SJSA1 (cell line): Measurements from ENCODE around the gene RREB1. TPM values are rescaled to one million over a fixed set of nuclear protein-coding genes. Genes with fewer than 3 reads are reported as not detected.
A peak's percentile ranks its signal among the peaks of the same experiment; 100 is the strongest.
"Not testable (repeated sequence)": the region's sequence is repeated elsewhere in the genome, so short reads cannot be mapped to it uniquely, and the experiment has no call there.

Experiments
- DNase-seq, 2 experiments: peaks; one replicate each; pipeline ENCODE4 v3.0.0-alpha.2; 2015 to 2020; ENCODE audit warnings: low spot score in 2 of 2, low read depth in 1 of 2
- H3K27ac ChIP-seq: fragments of 250-450 bp; sonication (Bioruptor Pico); 2 replicates; pipeline ENCODE4 v1.5.1; 2020; ENCODE audit warnings: mild to moderate bottlenecking, moderate library complexity
- H3K27me3 ChIP-seq: fragments of 250-450 bp; sonication (Bioruptor Pico); replicated peaks from 2 replicates; pipeline ENCODE4 v1.5.1; 2020; ENCODE audit warnings: mild to moderate bottlenecking, moderate library complexity
- H3K36me3 ChIP-seq: fragments of 250-450 bp; sonication (Bioruptor Pico); 2 replicates; pipeline ENCODE4 v1.5.1; 2020; ENCODE audit warnings: mild to moderate bottlenecking
- H3K4me1 ChIP-seq: fragments of 250-450 bp; sonication (Bioruptor Pico); replicated peaks from 2 replicates; pipeline ENCODE4 v1.6.1; 2021; ENCODE audit warnings: mild to moderate bottlenecking
- H3K4me3 ChIP-seq: fragments of 250-450 bp; sonication (Bioruptor Pico); 2 replicates; pipeline ENCODE4 v1.5.1; 2020; ENCODE audit warnings: mild to moderate bottlenecking
- H3K9me3 ChIP-seq: fragments of 250-450 bp; sonication (Bioruptor Pico); replicated peaks from 2 replicates; pipeline ENCODE4 v1.5.1; 2020; ENCODE audit warnings: mild to moderate bottlenecking
- total RNA-seq: library from RNA; depleted of rRNA; stranded (reverse); fragments of >200 nt; shearing (Covaris generic); gene quantifications from 2 replicates; pipeline ENCODE4 v1.2.3, GENCODE V29; 2014

RREB1 gene
- total RNA-seq, 1 experiment from 2014 or later: 16.9 TPM

- Histone ChIP-seq H3K27ac (no peak overlapping the region), H3K36me3 (no peaks in the 10 kb centered on the region), H3K27me3 (no peaks in the 10 kb centered on the region), H3K4me1 (no peaks in the 10 kb centered on the region), H3K4me3 (no peak overlapping the region), H3K9me3 (no peaks in the 10 kb centered on the region)
- peak in 1 of 2 experiments; percentile 35 for DNase-seq
Measured at GRCh38 chr6:7273709-7274108, 165.9 kb downstream of the RREB1 start.

GRCh38 chr6:7274525-7274924 is 166.8 kb downstream of the RREB1 start:
- H3K27ac ChIP-seq, H3K36me3 ChIP-seq, H3K9me3 ChIP-seq, H3K4me1 ChIP-seq, H3K27me3 ChIP-seq, DNase-seq, H3K4me3 ChIP-seq: not testable (repeated sequence)

DNA sequence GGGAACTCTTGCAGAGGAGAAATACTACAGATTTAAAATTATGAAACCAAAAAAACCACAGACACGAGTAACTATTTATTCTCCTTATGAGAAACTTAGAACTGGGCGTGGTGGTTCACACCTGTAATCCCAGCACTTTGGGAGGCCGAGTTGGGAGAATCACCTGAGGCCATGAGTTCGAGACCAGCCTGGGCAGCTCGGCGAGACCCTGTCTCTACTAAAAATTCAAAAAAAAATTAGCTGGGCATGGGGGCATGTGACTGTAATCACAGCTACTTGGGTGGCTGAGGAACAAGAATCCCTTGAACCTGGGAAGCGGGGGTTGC is 168.4 kb downstream of the RREB1 start:
- Histone ChIP-seq H3K4me1 (no peaks in the 10 kb centered on the region), H3K27ac (no peak overlapping the region), H3K9me3 (no peaks in the 10 kb centered on the region), H3K36me3 (no peaks in the 10 kb centered on the region), H3K4me3 (no peak overlapping the region), H3K27me3 (no peaks in the 10 kb centered on the region)
- no peak for DNase-seq

GRCh38 chr6:7282097-7282906 is 174.5 kb downstream of the RREB1 start:
- Histone ChIP-seq H3K36me3 (peaks cover 21% of the 10 kb centered on the region), H3K27ac (no peak overlapping the region), H3K9me3 (no peaks in the 10 kb centered on the region), H3K27me3 (no peaks in the 10 kb centered on the region), H3K4me1 (no peaks in the 10 kb centered on the region), H3K4me3 (no peak overlapping the region)
- no peak for DNase-seq

- Histone ChIP-seq H3K4me1 (no peaks in the 10 kb centered on the region), H3K4me3 (no peak overlapping the region), H3K9me3 (no peaks in the 10 kb centered on the region), H3K27me3 (no peaks in the 10 kb centered on the region), H3K36me3 (peaks cover 35% of the 10 kb centered on the region), H3K27ac (no peak overlapping the region)
- no peak for DNase-seq
Measured at GRCh38 chr6:7283676-7284075, 175.9 kb downstream of the RREB1 start.

DNA sequence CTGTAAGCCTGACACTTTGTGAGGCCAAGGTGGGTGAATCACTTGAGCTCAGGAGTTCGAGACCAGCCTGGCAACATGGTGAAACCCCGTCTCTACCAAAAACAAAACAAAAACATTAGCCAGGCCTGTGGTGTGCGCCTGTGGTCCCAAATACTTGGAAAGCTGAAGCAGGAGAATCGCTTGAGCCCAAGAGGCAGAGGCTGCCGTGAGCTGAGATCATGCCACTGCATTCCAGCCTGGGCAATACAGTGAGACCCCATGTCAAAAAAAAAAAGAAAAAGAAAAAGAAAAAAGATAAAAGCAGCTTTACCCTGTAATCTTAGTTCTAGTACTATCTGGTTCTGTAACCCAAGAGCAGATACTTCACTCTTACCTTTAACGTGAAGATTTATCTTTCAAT is 177.7 kb downstream of the RREB1 start:
- no peak for DNase-seq

DNA sequence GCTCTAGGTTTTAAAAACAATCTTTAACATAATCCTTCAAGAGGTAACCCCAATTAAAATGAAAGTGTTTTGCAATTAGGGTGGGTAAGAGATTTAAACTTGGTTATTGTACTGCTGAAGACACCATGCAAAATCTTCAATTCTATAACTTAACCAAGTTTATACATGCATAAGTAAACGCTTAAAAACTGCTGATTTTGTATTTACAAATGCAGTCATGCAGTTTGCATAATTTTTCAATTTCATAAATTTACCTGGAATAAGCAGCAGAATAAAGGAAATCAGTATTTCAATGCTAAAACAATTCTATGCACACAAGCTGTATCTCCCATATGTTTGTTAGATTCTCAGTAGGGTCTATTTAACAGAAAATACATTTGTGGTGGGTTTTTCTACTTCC is 182.3 kb downstream of the RREB1 start:
- Histone ChIP-seq H3K27ac (no peak overlapping the region), H3K4me3 (no peak overlapping the region), H3K27me3 (no peaks in the 10 kb centered on the region), H3K4me1 (no peaks in the 10 kb centered on the region), H3K36me3 (peaks cover 90% of the 10 kb centered on the region), H3K9me3 (no peaks in the 10 kb centered on the region)
- no peak for DNase-seq

More for the DNA sequence above, 177.7 kb downstream of the RREB1 start:
- H3K4me3 ChIP-seq: no peak overlapping the region
- H3K36me3 ChIP-seq: peaks cover 52% of the 10 kb centered on the region
- no peaks in the 10 kb centered on the region for H3K9me3 ChIP-seq
- no peaks in the 10 kb centered on the region for H3K27me3 ChIP-seq
- H3K27ac ChIP-seq: no peak overlapping the region
- no peaks in the 10 kb centered on the region for H3K4me1 ChIP-seq

DNA sequence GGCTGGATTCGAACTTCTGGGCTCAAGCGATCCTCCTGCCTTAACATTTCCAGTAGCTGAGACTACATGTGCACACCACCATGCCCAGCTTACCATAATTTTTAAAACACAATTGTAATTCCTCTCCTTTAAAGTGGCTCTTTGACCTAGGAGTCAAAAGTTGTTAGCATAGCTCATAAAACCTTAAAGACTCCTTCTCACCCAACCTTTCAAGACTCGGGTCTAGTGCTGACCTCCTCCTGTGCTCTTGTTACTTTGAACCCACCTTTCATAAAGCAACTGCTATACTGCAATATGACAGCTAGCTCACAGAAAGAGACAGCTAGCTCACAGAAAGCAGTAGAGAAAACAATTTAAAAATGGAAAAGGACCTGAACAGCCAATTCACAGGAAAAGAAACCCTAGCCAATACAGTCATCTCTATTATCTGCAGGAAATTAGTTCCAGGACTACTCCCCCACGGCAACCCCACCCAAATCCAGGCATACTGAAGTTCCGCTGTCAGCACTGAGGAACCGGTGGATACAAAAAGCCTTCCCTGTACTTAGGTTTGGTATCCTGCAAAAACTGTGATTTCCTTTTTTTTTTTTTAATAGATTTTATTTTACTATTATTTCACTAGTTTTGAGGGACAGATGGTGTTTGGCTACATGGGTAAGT is 185.0 kb downstream of the RREB1 start:
- DNase-seq: no peak
- Histone ChIP-seq H3K4me1 (no peaks in the 10 kb centered on the region), H3K36me3 (peaks cover 98% of the 10 kb centered on the region), H3K27me3 (no peaks in the 10 kb centered on the region), H3K27ac (no peak overlapping the region), H3K4me3 (no peak overlapping the region), H3K9me3 (no peaks in the 10 kb centered on the region)

GRCh38 chr6:7295916-7296315 is 188.2 kb downstream of the RREB1 start:
- peaks cover 98% of the 10 kb centered on the region for H3K36me3 ChIP-seq
- H3K27ac ChIP-seq: no peak overlapping the region
- no peak for DNase-seq
- H3K27me3 ChIP-seq: no peaks in the 10 kb centered on the region
- H3K4me1 ChIP-seq: no peaks in the 10 kb centered on the region
- no peak overlapping the region for H3K4me3 ChIP-seq
- no peaks in the 10 kb centered on the region for H3K9me3 ChIP-seq

DNA sequence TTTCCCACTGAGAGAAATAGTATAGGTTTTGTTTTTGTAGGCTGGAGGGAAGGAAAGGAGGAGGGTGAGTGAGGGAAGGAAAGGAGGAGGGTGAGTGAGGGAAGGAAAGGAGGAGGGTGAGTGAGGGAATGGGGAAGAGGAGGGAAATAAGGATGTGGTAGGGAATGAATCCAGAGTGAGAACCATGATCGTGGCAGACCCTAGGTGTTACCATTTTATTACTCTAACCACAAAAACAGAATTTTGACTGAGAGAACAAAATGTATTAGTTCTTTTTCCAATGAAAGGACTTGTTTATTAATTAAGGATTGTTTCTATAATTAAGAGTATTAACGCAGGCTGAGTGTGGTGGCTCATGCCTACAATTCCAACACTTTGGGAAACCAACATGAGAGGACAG is 188.8 kb downstream of the RREB1 start:
- H3K36me3 ChIP-seq: peaks cover 98% of the 10 kb centered on the region
- no peak overlapping the region for H3K4me3 ChIP-seq
- no peaks in the 10 kb centered on the region for H3K4me1 ChIP-seq
- no peak for DNase-seq
- no peaks in the 10 kb centered on the region for H3K9me3 ChIP-seq
- no peaks in the 10 kb centered on the region for H3K27me3 ChIP-seq
- no peak overlapping the region for H3K27ac ChIP-seq

DNA sequence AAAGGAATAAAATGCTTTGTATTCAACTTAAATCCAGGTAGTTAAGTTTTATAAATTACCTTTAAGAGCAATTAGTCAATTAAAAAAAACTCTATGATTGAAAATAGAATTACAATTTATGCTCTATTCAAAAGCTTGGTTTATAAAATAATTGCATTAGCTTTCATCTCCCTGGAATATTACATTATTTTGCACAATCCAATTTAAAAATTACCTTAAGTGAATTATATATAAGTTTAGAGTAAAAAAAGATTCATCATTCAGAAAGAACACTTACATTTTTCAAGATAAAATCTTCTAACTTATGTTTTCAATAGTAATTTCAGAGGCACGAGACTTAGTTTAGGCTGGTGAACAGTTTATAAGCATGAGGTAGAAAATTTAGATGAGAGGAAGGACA is 190.4 kb downstream of the RREB1 start:
- Histone ChIP-seq H3K36me3 (peaks cover 97% of the 10 kb centered on the region), H3K4me1 (no peaks in the 10 kb centered on the region), H3K9me3 (no peaks in the 10 kb centered on the region), H3K27ac (no peak overlapping the region), H3K27me3 (no peaks in the 10 kb centered on the region), H3K4me3 (no peak overlapping the region)
- no peak for DNase-seq

DNA sequence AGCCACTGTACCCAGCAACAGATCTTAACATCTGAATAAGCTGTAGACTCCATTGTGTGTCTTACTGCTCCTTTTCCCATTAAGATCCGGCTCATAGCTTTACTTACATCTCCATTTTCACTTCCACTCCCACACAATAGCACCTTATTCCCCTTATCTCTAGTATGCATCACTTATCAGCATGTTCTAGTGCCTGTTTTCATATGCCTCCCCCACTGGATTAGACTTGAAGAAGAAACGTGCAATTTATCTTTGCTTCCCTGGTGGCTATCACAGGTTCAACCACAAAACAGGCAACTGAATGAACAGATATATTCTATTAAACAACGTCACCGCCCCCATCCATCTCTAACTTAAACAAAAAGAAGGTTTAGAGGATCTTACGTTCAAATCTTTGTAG is 193.2 kb downstream of the RREB1 start:
- Histone ChIP-seq H3K27ac (no peak overlapping the region), H3K9me3 (no peaks in the 10 kb centered on the region), H3K36me3 (peaks cover 99% of the 10 kb centered on the region), H3K27me3 (no peaks in the 10 kb centered on the region), H3K4me1 (no peaks in the 10 kb centered on the region), H3K4me3 (no peak overlapping the region)
- no peak for DNase-seq
